Measurements from ENCODE around the gene EPHA4.

EPHA4 gene

DNA sequence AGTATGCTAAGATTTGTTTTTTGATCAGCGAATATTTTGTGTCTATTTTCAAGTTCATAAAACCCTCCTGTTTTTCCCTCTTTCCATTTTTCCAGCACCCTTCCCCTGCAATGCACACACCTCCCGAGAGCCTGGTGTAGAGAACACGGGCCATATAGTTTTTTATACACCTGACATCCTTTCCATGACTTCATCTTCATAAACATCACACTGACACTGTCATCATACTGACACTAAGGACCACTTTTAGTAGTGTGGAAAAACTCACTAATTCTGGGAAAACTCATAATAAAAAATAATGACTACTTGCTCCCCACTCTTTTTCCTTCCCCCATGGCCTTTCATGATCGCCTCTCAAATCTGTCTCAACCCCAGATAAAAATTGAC lies 70.2 kb downstream of the EPHA4 start:
- DNase-seq, result no peak

DNA sequence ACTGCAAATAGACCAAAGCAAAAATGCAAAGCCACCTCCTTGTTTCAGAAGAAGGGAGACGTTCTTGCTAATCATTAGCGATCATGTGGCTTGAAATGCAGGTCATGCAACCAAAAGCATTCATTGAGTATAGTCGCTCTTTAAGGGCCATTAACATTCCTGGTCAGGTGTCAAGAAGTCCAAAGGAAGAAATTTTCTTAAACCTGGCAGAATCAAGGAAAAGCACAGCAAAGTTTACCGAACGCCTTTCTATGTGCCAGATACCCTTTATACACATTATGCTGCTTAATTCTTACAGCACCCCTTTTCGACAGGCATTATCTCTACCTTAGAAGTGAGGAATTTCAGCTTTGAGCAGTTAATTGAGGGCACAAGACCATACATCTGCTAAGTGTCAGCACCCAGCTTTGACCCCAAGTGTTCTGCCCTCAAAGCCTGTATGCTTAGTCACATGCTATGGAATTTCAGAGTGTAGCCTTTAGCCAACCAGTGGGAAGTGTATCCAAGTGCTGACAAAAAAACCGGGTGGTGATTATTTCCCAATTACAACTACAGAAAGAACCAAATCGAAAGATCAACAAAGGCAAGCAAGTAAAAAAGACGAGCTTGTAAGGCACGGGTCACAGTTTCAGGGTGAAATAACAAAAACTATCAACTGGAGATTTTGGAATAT lies 70.8 kb downstream of the EPHA4 start:
- no peak for DNase-seq

GRCh38 chr2:221500501-221501209 lies 71.4 kb downstream of the EPHA4 start:
- no peak for DNase-seq

GRCh38 chr2:221495731-221496130 lies 76.4 kb downstream of the EPHA4 start:
- no peak for DNase-seq

DNA sequence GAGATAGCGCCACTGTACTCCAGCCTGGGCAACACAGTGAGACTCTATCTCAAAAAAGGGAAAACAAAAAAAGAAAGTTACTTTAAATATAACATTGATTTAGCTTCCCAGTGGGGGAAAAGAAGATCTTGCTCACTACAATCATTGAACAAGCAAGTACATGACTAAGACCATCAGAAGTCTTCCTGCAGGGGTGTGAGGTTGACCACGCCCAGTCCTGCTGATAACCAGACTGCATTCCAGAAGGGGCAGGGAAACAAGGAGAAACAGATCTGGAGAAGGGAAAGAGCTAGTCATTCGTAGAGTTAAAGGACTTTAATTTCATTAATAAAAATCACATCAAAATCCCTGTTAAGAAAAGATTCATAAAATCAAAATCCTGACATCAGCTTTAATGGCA lies 77.5 kb downstream of the EPHA4 start:
- no peak for DNase-seq

DNA sequence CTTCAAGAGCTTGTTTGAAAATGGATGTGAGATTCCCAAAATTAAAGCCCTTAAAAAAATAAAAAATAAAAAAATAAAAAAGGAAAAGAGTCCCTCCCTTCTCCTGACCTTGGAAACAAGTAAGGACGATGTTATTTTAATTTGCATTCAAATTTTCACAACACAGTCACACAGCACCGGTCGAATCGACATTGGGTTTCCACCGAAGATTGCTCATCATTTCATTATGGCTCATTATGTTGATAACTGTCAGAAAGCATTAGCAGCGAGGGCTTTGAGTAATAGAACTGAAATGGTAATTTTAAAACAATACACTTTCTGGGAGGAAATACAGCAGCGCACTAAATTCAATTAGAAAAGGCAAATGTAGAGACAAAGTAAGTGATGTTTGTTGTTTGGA lies 78.7 kb downstream of the EPHA4 start:
- DNase-seq, result no peak

DNA sequence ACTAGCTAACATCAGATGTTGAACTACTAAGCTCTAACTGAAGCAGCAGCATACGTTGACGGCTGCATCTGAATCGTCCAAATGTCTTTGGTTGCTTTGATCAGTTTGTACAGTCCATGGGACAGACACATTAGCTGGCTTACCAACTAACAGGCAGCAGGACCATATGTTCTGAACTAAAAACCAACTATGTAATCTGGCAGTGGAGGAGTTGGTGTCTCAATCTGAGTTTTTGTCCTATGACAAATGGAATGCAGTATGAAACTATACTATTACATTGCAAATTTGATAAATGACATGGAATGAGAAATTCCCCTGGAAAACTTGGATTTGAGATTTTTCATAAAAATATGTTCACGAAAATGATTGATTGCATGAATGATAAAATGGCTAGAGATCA lies 79.5 kb downstream of the EPHA4 start:
- DNase-seq, result no peak

DNA sequence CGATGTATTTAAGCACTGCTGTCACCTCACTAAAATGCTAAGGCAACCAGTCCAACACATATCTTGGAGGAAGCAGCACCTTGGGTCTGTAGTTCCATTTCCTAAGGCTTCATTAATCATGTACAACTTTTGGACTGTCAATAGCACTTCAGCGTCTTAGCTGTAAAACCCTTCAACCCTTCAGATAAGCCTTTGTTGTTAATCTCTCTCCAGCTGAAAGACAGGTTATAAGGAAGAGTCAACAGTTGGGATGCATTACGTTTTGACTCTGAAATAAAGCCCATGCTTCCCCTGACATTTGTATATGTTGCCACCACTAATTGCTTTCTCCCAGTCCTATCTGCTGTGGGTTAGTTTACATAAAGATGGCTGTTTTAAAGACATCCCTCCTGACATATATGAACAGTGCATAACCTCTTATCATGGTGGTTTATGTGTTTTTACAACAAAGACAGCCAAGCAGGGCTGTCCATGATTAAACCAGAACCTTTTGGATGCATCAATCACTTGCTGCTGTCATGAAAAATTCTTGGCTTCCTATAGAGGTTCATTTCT lies 81.5 kb downstream of the EPHA4 start:
- DNase-seq, result no peak

DNA sequence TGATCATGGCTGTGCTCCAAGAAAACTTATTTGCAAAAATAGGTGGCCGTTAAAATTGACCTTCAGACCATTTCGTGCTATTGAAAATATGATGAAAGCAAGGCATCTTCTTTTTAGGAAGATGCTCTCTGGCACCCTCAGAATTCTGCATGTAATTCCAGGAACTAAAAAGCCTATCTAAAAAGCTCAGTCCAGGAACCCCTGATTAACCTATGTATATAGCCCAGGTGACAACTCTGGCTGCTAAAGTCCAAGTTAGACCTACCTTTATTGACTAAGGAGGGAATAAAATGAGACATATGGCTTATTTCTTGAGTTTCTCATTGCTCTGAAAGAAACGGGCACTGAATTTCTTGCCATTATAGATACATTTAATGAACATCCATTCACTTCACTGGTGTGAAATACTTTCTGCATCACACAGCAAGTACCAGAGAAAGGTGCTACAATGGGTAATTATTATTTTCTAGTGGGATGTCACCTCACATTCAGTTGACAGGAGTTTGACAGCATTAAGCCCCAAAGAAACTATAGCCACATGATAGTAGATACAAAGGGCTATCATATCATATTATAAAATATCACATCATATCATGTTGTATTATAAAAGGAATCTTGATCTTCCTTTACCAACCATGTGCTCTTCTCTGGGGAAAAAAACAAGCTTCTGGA lies 83.8 kb downstream of the EPHA4 start:
- no peak for DNase-seq

DNA sequence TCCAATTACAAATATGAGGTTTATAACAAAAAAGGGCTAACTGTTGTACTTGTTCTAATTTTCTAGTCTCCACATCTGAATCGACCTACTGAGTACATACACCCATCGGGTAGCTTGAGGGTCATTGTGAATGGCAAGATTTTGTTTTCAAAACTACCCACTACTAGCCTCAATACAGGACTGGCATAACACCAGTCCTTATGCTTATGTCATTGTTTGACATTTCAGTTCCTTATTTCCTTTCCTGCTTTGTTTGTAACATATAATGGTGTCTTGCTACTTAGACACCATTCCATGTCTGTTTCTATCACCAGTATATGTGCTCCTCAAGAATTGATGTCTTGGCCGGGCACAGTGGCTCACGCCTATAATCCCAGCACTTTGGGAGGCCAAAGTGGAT lies 86.0 kb downstream of the EPHA4 start:
- DNase-seq, result no peak

GRCh38 chr2:221485503-221485870 lies 86.6 kb downstream of the EPHA4 start:
- DNase-seq, result no peak

DNA sequence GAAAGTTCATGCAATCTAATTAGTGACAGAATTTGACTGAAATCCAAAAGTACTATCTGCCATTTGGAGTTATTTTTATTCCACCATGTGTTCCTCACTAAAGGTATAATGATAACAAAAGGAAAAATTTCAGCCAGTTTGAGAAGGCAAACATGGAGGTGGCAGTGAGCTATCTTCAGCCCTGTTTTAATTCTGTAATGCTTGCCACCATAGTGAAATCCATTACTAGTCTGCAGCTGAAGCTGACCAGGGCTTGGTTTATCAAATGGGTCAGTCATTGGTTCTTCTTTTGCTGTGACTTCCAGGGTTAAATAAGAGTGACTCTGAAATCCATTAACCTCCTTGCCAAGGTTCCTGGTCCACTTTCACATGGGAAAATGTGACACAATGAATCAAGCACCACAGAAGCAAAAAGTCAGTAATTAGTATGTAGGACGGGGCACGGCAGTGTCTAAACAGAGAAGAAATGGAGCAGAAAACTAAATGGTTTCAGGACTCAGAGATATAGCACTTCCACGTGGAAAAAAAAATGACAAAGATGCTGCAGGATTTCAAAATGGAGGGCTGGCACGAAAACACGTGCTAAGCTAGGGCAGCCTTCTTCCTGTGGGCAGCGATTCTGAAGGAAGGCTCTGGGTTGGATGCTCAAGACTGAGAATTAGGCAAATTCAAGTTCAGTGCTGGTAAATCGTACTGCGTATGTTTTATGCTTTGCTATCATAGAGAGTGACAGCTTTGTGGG lies 87.2 kb downstream of the EPHA4 start:
- DNase-seq, result no peak

DNA sequence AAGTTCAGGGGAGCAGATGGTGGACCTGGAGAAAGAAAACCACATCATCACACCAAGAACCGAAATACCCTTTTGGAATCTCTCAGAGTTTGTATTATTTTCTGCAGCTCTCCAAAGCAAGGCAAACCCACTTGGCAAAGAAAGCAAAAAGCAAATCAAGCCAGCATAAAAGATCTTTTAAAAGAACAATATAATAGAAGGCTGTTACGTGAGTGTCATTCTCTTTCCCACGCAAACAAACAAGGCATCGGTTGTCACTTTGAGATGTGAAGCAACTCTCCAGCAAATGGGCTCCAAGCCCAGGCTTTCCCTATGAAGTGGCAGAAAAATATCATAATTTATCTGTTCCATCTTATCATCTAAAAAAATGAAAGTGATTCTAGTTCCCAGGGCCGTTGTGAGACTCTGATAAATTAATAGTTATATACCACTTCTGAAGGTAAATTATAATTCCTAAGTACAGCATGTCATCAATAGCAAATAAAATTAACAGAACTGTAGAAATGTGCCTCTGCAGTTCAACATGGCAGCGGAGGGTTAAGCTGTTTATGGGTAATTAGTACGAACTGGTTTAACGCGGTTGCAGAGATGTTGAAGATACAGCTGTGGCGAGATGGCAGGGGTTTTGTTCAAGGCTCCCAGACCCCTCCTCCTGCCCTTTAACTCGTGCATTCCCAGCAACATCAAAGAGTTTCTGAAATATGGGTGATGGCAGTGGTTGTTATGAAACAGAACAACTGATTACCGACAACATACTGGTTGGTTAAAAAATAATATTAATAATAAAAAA lies 89.2 kb downstream of the EPHA4 start:
- no peak for DNase-seq

GRCh38 chr2:221480821-221481220 lies 91.3 kb downstream of the EPHA4 start:
- no peak for DNase-seq

- no peak for DNase-seq
Measured at GRCh38 chr2:221480163-221480562, 91.9 kb downstream of the EPHA4 start.

DNA sequence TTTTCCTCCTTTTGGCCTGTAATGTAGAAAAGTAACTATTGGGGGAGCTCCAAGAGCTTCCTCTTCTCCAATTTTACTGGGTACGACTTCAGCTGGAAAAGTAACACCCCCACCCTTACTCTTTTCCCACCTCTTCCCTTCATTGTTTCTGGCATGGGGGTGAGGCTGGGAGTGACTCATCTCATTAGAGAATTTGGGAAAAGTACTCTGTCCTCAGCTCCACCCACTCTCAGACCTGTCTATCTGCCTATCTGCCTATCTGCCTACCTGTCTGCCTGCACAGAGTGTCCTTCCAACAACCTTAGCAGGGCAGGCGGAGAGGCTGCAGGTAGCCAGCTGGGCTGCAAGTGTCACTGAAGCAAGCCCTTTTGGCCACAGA lies 93.6 kb downstream of the EPHA4 start:
- DNase-seq, result no peak

DNA sequence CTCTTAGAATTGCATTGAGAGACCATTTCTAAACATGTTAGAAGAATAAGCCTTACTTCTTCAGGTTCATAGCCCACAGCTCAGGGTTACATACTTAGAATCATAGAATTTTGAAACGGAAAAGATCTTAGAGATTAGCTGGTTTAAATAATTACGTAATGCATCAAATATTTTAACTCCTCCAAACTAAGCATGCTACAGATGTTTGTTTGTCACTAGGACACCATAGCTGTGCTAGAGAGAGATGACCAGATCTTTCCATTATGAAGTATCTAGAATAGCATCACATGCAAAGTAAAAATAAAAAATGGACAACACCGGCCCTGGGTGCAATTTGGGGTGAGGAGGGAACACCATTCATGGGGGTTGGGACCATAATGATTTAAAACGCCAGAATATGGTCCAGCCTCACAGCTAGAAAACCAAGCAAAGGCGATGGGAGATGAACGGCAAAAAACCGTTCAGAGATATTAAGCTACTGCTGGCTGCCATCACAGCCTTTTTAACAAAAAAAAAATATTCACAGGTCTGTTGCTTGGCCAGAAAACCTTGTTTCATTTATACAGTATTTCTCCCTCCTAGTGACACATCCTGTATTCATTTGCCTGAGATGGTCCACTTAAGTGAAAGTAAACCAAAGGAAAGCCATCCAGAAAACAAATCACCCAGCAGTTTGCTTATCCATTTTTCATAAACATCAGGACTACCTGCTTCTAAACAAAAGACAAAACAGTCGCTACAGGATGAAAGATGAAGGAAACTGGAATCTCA lies 94.2 kb downstream of the EPHA4 start:
- no peak for DNase-seq

- DNase-seq, result no peak
Measured at GRCh38 chr2:221476195-221476594, 95.9 kb downstream of the EPHA4 start.

DNA sequence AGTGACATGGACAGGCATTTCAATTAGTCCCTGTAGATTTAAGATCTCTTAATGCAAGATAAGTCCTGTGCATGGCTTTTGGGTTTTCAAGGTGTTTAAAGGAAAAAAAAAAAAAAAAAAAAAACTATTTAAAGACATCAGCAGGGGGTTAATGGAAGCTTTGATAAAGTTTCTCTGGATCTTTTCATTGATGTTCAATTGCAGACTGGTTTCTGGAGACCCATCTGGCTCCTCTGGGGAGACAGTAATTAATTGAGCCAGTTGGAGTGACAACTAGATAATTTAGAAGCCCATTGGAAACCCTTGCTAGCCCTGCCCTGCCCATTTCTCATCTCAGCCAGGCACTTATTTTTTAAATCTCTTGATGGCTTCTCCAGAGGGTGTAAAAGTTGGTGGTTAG lies 98.7 kb downstream of the EPHA4 start:
- no peak for DNase-seq

- no peak for DNase-seq
Measured at GRCh38 chr2:221468317-221468716, 103.8 kb downstream of the EPHA4 start.

- DNase-seq, result no peak
Measured at GRCh38 chr2:221467610-221468009, 104.5 kb downstream of the EPHA4 start.

DNA sequence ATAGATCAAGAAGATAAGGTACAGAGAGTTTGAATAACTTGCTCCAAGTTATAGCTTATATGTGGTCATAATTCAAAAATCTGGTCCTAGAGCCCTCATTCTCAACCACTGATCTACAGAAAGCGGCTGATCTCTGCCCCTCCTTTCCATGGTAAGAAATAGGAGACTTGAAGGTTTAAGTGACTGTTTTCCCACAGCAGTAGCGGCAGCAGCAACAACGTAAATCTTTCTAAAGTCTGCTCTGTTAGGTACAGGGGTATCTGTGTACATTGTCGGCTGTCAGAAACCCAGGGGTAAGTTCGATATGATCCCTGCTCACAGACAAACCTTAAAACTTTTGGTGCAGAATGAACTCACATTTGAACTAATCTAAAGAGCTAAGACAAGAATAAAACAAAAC lies 105.4 kb downstream of the EPHA4 start:
- no peak for DNase-seq
